HG02642 (cell line): ENCODE measurements around the gene ERICH3.

Experiments used
- ATAC-seq: cut with Tn5 transposase; IDR thresholded peaks from one replicate; pipeline ENCODE4 v1.9.1; 2021; ENCODE audit warnings: mild to moderate bottlenecking; ENCODE audit not compliant: unreplicated experiment, poor library complexity

Gene ERICH3

DNA sequence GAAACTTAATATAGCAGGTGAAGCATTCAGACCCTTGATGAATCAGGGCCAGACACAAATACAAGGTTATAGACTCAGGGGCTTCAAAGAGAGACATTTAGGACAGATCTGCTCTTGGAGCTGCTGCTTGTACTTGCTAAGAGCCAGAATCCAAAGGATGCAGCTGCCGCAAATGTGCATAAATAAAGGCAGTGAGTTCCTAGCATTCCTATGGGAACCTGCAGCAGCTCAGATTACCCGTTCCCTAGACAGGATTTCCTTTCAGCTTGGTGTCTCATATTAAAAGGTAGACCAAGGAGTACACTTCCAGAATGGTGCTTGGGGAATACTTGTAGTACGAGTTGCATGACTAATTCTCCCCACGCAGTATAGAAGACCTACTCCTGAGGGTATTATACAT, 151.4 kb downstream of the ERICH3 start:
- no peak for ATAC-seq
